CD4-positive, alpha-beta T cell treated with Interferon alpha-2 for 1 hour (primary cell): ENCODE results near the gene FEZF1.
"Not testable (repeated sequence)": the region's sequence is repeated elsewhere in the genome, so short reads cannot be mapped to it uniquely, and the experiment has no call there.

Experiments
- DNase-seq, 2 donors: peaks; one replicate each; pipeline ENCODE4 v3.0.0-alpha.2; 2020 to 2022

Gene FEZF1

DNA sequence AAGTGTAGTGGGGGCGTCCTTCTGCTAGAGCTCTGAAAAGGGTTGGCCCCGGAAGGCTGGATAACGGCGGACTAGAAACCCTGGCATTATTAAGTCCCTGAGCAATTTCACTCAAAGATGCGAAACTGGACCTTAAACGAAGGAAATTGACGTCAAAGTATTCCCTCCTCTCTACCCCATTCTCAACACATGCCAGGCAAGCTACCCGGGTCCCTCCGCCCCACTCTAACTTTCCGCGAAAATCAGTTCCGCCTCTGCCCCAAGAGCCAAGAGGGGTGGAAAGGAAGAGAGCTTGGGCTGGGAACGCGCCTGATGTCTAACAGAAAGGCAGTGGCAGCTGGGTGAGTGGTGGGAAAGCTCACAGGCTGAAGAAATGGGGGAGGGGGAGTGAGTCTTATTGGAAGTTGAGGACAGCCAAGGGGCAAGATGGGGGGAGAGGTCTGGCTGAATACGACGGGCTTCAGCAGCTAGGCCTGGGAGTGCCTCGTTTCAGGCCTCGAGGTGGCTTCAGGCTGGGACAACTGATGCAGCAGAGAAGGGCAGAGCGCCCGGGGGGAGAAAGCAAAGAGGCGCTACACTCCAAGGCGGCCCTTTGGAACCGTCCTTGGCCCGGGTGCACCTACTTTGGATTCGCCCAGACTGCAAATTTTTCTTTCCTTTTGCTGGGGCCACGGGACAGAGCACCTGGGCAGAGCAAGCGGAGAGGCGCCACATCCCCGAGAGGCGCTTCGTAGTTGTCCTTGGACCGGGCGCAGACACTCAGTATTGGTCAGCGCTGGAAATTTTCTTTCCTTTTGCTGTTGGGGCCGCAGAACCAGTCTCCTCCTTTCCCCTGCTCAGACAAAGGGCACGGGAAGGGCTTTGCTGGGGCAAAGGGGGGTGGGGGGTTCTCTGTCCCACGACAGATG, 2.0 kb upstream of the FEZF1 start:
- no peak for DNase-seq

- DNase-seq, result no peak
Observed at GRCh38 chr7:122305475-122306319, 1.1 kb upstream of the FEZF1 start.

DNA sequence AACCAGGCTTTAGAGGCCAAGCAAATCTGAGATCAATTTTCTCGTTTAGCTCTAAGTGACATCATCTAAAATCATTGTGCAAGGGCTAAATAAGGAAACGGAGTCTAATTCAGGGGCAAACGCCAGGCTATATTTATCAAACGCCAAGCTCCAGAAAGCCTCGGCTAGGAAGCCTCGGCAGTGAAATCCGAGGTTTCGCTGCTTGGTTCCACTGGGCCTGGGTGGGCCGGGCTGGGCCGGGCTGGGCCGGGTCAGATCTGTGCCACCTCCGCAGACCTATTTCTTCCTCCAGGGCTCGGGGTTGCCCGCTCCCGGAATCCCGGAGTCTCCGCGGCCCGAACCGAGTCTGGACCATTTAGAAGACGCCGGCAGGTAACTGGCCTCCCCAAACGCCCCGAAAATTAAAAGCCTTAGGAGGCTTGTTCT, 459 bp upstream of the FEZF1 start:
- no peak for DNase-seq

GRCh38 chr7:122303531-122304318, 825 bp downstream of the FEZF1 start:
- DNase-seq, result no peak

- no peak for DNase-seq
Observed at GRCh38 chr7:122302761-122303530, 1.6 kb downstream of the FEZF1 start.

GRCh38 chr7:122301858-122302760, 2.4 kb downstream of the FEZF1 start:
- no peak for DNase-seq

DNA sequence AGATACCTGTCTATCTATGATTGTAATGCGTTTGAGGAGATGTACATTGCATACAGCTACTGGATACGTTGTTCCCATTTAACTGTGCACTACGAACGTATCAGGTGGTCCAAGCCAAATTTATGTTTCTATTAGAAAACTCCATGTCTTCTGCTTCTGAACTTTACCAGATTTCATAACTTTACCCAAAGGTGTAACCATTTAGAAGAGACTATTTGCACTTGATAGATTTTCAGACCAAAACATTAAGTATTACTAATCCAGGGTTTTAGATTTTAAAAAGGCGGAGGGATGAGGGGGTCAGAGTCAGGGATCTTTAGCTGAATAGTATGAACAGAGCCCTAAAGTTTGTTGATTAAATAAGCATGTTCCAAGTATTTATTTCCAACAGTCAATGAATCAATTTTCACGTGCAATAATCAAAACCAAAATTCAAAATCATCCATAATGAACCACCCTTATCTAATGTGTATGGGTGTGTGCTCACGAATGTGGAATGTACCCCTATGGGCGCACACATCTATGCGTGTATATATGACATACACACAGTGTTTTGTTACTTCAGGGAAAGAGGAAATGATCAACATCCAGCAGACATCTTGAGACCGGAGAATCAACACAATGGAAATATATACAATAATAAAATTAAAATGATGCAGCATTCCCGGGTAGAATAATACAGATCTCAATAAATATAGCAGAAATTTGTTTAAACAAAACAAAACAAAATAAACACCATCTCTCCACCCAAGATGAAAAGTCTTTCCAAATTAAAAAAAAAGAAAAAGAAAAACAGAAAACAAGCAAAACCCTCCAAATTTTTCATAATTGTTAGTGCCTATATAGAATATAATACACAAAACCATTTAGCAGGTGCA, 3.4 kb downstream of the FEZF1 start:
- no peak for DNase-seq

GRCh38 chr7:122300211-122300932, 4.2 kb downstream of the FEZF1 start:
- DNase-seq, result no peak

DNA sequence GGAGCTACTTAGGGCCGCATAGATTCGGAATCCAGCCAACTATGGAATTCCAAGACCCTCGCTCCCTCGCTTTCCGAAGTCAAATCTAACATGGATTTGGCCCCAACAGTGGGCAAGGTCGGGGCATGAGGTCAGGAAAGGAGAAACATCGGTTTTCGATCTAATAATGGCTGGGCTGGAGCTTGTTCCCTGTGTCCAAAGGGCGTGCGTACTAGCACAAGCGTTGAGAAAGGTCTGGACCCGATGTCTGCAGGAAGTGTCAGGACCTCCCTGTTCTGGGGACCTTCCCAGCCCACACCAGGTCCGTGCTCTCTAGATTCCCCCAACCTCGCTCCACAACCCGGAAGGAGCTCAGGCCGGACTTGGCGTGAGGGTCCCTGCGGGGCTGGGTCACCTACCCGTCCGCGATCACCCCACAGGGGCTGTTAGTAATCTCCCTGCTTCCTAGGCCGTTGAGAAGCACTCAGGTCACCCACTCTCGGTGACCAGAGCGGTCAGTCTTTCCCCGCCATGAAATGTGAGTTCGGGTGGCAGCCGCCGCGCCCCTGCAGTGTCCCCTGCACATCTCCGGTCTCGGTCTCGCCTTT, 4.8 kb downstream of the FEZF1 start:
- DNase-seq, result no peak

GRCh38 chr7:122298618-122299017, 5.9 kb downstream of the FEZF1 start:
- no peak for DNase-seq

- DNase-seq, result no peak
Observed at GRCh38 chr7:122298131-122298530, 6.4 kb downstream of the FEZF1 start.

DNA sequence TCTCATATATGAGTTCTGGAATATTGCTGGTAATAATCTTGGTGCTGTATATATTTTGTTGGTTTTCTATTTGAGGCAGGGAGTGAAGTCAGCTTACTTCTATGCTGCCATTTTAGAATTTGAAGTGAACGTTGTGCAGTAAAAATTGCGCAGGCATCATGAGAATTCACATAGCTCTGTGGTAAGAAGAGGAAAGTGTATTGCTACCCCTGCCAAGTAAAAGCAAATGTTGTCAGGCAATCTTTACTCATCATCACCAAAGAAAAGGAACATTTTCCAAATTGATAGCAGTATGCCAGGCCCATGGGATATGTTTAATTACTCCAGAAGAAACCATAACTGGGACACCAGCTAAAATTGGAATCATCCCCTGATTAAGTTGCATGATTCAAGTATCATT, 13.4 kb downstream of the FEZF1 start:
- no peak for DNase-seq

DNA sequence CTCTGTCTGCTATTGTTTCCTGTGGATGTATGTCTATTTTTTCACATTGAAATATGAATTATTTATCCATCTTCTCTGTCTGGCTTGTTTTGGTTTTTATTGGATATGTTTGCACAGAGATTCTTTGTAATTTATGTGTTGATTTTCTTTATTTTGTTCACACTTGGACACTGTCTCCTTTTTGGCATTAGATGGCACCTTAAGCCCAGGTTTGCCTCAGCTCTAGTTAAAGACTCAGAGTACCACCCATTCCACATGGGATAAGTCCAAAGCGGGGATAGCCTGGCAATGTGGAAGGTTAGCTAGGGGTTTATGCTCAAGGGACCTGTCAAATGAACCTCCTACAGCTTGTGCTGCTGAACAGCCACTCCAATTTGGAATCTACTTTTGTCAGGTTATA, 14.1 kb downstream of the FEZF1 start:
- DNase-seq, result no peak

- no peak for DNase-seq
Observed at GRCh38 chr7:122289426-122289825, 15.1 kb downstream of the FEZF1 start.

GRCh38 chr7:122284608-122285007, 19.9 kb downstream of the FEZF1 start:
- DNase-seq, result not testable (repeated sequence)

DNA sequence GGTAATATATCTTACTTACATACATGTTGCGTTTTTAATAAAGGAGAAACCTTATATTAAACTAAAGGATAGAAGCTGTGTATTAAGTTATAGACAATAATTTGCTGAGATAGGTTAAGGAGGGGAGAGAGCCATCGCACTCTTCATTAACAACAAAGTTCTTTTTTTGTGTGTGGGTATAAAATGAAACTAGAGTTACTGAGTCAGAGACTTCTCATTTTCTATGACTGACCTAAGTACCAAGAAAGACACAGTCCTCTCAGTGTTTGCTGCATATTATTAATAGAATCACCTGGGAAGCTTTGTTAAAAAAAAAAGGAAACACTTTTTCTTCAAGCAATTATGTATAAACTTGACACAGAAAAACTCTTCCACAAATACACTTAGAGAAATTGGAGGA, 31.4 kb downstream of the FEZF1 start:
- no peak for DNase-seq

GRCh38 chr7:122269241-122269640, 35.3 kb downstream of the FEZF1 start:
- no peak for DNase-seq

DNA sequence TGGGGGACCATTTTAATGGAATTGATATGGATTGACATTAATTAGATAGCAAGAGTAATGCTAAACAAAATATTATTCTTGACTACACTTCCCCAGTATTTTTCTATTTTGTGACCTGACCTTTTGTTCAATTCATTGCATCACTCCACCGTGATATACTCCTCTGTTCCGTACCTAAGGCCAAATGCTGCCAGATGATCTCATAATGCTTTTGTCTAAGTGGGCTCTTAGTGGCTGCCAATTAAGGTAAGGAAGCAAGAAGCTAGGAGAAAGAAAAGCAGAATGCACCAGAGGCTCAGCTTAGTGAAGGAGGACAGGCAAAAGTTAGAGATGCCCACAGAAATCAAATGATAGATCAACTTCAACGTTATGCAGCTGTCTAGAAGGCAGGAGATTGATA, 36.4 kb downstream of the FEZF1 start:
- no peak for DNase-seq

DNA sequence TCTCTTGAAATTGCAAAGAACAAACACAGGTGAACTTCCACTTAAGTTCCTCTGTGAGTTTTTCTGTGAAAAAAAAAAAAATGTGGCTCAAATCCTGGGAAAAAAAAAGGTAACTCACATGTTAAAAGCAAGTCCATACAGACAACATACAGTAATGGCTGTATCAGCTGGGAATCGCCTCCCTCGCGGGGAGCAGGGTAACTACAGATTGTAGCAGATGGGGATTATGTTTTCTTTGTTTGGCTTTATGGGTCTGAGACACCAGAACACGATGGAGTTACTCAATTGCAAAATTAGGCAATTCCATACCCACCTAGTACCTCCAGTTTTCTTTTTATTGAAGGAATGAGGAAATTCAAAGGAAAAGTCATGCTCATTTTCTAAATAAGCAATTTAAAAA, 42.3 kb downstream of the FEZF1 start:
- DNase-seq, result no peak
